ENCODE results near the gene PIM3.
"Not testable (repeated sequence)": the region's sequence is repeated elsewhere in the genome, so short reads cannot be mapped to it uniquely, and the experiment has no call there.

Gene PIM3

DNA sequence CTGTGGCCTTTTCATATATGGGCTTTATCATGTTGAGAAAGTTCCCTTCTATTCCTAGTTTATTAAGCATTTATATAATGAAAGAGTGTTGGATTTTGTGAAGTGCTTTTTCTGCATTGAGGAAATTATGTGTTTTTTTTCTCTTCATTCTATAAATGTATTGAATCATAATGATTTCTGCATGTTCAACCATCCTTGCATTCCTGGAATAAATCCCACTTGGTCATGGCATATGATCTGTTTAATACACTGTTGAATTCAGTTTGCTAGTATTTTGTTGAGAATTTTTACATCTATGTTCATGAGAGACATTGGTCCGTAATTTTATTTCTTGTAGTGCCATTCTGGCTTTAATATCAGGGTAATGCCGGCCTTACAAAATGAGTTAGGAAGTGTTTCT is 25.8 kb downstream of the PIM3 start:
- no peak for DNase-seq (ENCODE audit: low spot score)

DNA sequence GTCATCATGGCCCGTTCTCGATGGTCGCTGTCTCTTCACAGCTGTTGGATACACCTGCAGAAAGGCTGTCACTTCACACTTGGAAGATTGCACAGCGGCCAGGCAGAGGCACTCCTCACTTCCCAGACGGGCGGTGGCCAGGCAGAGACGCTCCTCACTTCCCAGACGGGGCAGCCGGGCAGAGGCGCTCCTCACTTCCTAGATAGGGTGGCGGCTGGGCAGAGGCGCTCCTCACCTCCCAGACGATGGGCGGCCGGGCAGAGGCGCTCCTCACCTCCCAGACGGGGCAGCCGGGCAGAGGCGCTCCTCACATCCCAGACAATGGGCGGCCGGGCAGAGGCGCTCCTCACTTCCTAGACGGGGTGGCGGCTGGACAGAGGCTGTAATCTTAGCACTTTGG is 29.3 kb downstream of the PIM3 start:
- not testable (repeated sequence) for DNase-seq (ENCODE audit: low spot score)

DNA sequence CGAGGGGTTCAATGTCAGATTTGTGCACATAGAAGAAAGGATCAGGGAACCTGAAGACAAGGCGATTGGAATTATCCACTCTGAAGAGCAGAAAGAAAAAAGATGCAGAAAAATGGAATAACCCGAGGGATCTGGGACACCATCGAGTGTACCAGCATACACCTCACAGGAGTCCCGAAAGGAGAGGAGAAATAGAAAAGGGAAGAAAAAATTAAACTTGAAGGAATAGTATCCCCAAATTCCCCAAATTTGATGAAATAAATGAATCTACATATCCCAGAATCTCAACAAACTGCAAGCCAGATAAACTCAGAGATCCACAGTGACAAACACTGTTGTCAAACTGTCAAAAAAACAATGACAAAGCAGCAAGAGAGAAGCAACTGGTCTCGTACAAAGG is 30.6 kb downstream of the PIM3 start:
- DNase-seq (ENCODE audit: low spot score) = no peak

DNA sequence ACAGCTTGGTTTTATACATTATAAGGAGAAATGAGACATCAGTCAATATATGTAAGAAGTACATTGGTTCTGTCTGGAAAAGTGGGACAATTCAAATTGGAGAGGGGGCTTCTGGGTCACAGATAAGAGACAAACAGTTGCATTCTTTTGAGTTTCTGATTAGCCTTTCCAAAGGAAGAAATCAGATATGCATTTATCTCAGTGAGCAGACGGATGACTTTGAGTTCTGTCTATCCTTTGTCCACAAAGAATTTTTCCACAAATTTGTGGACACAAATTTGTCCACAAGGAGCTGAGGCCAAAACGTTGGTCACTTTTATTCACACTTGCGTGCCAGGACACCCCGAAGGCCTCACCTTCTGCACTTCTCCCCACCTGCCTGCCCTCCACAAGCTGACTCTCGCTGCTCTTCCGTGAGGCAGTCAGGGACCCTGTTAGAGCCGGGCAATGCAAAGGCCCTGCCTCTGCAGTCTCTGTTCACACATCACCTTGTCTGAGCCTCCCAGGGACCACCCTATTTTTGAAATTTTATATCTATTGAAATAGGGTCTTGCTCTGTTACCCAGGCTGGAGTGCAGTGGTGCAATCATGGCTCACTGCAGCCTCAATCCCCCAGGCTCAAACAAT is 31.4 kb downstream of the PIM3 start:
- no peak for DNase-seq (ENCODE audit: low spot score)

GRCh38 chr22:49992921-49993648 is 32.5 kb downstream of the PIM3 start:
- DNase-seq (ENCODE audit: low spot score) = peak; percentile 74

GRCh38 chr22:49993649-49994360 is 33.2 kb downstream of the PIM3 start:
- DNase-seq (ENCODE audit: low spot score) = no peak

DNA sequence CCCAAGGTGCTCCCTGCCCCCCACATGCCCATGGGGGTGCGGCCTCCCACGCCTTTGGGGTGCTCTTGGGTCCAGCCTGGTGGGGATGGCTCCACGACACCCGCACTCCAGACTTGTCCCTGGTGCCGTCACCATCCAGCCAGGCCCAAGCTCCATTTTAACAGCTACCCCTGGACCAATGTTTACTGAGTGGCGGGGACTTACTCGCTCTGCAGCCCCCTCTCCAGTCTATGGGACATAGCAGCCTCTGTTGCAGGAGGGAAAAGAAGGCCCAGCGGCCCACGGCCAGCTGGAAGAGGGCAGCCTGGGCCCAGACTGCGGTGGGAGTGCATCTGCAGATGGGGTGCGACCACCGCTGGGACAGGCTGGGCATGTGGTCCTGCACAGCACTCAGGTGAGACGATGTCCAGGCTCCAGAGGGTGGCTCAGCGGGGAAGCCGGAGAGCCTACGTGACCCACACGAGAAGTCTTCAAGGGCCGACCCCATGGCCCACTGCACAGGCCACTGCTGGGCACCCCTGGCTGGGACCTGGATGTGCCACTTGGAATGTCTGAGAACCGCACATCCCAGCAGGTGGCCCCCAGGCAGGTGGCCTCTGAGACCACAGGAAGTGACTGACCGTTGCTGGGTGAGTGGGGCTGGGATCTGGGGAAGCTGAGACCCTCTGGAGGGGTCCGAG is 33.9 kb downstream of the PIM3 start:
- DNase-seq (ENCODE audit: low spot score) = no peak

DNA sequence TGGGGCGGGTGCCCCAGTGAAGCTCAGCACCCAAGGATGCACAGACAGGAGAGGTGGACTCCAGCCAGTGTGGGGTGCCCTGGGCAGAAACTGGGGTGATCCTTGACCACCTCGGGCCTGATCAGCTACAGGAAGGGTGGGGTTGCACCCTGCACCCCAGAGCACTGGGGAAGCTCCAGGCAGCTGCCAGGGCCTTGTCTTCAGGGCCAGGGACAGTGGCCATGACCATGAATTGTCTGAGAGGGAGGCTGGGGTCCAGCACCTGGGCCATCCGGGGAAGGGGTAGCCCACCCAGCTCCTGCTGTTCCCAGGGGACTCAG is 34.4 kb downstream of the PIM3 start:
- no peak for DNase-seq (ENCODE audit: low spot score)

DNA sequence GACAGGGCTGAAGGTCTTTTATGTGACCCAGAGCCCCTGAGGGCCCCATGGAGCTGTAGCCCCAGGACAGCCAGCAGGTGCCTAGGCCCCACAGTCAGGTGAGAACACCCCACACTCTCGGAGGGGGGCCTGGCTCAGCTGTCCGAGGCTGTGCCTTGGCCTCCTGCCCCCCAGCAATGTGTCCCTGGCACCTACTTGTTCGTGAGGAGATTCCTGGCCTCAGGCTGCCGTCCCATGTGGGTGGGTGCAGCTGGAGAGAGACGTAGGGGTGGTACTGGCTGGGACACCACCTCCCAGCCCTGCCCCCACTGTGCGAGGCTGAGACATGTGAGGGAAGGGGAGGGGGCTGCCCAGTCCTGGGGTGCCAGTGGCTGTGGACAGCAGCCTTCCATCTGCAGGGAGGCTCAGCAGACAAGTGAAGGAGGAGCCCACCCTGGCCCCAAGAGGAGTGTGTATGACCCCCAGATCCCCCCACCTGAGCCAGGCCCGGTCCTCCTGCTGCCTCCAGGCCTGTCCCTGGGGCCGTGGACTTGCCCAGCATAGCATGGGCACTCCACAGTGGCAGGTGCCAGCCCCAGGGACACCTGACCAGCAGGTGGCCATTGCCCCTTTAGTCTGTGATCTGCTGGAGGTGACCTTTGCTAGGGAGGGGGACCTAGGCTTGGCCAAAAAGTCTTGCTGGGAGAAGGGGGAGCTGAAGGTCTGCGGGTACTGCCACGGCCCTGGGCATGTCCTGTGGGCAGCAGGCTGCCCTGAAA is 35.0 kb downstream of the PIM3 start:
- DNase-seq (ENCODE audit: low spot score) = no peak

DNA sequence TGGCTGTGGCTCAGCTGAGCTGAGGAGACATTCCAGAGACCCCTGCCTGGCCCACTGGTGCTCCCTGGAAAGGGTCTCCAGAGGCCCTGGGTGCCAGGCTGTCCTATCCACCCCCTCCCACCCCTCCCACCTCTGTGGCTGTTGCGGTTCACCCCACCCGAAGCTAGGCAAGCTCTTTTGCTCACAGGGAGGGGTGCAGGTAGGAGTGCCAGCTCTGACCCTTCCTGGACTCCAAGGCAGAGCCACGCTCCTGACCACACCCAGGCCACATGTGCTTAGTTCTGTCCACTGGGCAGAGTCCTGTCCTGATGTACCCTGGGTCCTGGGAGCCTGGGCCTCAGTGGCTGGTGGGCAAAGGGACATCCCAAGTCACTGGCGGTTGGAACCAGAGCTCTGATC is 35.5 kb downstream of the PIM3 start:
- no peak for DNase-seq (ENCODE audit: low spot score)

DNA sequence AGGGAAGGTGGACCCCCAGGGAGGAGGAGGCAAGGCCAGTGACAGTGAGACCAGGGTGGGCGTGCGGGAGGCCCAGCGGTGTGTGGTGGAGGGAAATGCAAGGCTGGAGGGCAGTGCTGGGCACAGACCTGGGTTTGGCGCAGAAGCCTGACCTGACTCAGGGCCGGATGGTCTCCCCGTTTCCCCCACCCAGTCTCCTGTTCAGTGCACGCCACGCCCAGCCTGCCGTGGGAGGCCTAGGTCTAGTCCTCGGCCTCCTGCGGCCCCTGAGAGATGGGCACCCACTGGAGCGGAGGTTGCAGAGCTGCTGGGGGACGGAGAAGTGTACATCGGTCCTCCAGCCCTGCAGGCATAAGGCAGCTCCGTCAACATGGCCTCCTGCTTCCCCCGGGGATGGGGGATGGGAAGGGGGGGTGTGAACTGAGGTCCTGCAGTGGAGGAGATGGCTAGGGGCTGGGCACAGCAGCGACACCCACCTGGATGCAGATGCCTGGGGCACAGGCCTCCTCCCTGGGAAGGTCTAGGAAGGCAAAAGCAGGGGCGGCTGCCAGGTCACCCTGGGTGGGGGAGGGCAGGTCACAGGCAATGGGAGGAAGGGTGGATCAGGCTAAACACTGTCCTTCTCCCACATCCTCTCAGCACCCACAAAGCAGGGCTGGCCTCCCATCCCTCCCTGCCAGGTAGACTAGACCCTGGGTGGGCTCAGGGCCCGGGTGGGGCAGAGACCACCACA is 36.1 kb downstream of the PIM3 start:
- no peak for DNase-seq (ENCODE audit: low spot score)

DNA sequence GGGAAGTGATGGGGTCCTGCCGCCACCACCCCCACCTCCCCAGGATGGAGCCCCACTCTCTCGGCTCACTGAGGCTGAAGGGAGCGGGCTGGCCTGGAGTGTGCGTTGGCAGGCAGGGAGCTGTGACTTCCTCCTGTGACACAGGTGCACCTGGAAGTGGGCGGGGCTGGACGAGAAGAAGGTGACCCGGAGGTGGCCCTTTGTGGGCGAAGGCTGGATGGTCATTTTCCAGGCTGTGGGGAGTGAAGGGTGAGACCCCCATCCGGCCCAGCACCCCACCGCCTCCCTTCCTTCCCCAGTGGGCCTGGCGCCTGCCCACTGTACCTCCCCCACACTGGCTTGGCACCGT is 36.7 kb downstream of the PIM3 start:
- no peak for DNase-seq (ENCODE audit: low spot score)

GRCh38 chr22:49997932-49998717 is 37.6 kb downstream of the PIM3 start:
- no peak for DNase-seq (ENCODE audit: low spot score)

DNA sequence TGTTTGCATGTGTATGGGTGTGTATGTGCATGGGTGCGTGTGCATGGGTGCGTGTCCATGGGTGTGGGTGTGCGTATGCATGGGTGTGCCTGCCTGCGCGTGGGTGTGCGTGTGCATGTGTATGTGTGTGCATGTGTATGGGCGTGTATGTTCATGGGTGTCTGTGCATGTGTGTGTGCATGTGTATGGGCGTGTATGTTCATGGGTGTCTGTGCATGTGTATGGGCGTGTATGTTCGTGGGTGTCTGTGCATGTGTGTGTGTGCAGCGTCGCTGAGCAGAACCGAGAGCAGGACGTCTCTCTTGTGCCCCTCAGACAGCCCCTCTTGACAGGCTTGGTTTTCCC is 38.1 kb downstream of the PIM3 start:
- no peak for DNase-seq (ENCODE audit: low spot score)

DNA sequence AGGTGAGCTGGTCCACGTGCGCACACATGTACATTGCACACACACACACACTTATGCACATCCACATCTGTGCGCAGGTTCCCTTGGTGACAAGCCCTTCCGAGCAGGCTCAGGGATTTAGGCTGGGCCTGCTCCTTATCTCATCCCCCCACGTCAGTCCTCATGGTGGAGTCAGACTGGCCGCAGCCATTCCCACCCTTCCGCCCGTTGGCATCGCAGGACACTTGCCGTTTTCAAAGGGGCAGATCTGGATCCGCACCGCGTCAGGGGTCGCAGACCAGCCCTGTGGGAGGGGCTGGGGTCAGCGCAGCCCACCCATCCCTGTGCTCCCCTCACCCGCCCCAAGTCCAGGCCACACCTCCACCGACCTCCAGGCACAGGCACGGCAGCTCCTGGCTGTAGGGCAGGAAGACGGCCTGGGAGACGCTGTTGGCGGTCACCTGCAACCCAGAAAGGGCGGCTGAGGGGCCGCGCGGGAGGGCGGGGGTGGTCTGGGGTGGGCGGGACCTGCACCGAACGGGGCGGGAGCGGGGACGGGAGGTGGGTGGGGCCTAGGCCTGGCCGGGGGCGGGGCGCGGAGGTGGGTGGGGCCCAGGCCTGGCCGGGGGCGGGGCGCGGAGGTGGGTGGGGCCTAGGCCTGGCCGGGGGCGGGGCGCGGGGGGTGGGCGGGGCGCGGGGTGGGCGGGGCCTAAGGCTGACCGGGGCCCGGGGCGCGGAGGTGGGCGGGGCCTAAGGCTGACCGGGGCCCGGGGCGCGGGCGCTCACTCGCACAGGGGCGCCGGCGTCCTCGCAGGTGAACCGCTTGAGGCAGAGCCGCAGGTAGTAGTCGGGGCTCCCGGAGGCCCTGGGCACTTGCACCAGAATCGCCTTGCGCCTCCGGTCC is 38.7 kb downstream of the PIM3 start:
- DNase-seq (ENCODE audit: low spot score) = no peak

- DNase-seq (ENCODE audit: low spot score) = no peak
Observed at GRCh38 chr22:49999946-50000586, 39.5 kb downstream of the PIM3 start.

- DNase-seq (ENCODE audit: low spot score) = no peak
Observed at GRCh38 chr22:50000587-50001387, 40.2 kb downstream of the PIM3 start.

GRCh38 chr22:50001388-50002231 is 41.0 kb downstream of the PIM3 start:
- no peak for DNase-seq (ENCODE audit: low spot score)
